Measurements from ENCODE around the gene LCOR.

The LCOR gene

GRCh38 chr10:96955794-96956193 is 123.7 kb downstream of the LCOR start:
- TF ChIP-seq CTCF (IDR thresholded peaks at IDR 0.05; ENCODE audit: low read depth, low read length) (no peak), MYC (IDR thresholded peaks at IDR 0.05; ENCODE audit: low read depth, low read length) (no peak), MAX (IDR thresholded peaks at IDR 0.05; ENCODE audit: low read depth, low read length) (no peak), POLR2A (IDR thresholded peaks at IDR 0.05; ENCODE audit: extremely low read depth, insufficient read length) (no peak)
- DNase-seq (ENCODE audit: low read depth), result no peak
- H3K4me3 ChIP-seq (ENCODE audit: low read depth, low read length), result no peak overlapping the region

- H3K4me3 ChIP-seq (ENCODE audit: low read depth, low read length), result no peak overlapping the region
- no peak for DNase-seq (ENCODE audit: low read depth)
- TF ChIP-seq POLR2A (IDR thresholded peaks at IDR 0.05; ENCODE audit: extremely low read depth, insufficient read length) (no peak), CTCF (IDR thresholded peaks at IDR 0.05; ENCODE audit: low read depth, low read length) (no peak), MAX (IDR thresholded peaks at IDR 0.05; ENCODE audit: low read depth, low read length) (no peak), MYC (IDR thresholded peaks at IDR 0.05; ENCODE audit: low read depth, low read length) (no peak)
These were observed 126.0 kb downstream of the LCOR start for GRCh38 chr10:96958071-96958470.

GRCh38 chr10:96959733-96960132 is 127.6 kb downstream of the LCOR start:
- no peak for DNase-seq (ENCODE audit: low read depth)
- no peak overlapping the region for H3K4me3 ChIP-seq (ENCODE audit: low read depth, low read length)
- TF ChIP-seq MAX (IDR thresholded peaks at IDR 0.05; ENCODE audit: low read depth, low read length) (no peak), MYC (IDR thresholded peaks at IDR 0.05; ENCODE audit: low read depth, low read length) (no peak), CTCF (IDR thresholded peaks at IDR 0.05; ENCODE audit: low read depth, low read length) (no peak), POLR2A (IDR thresholded peaks at IDR 0.05; ENCODE audit: extremely low read depth, insufficient read length) (no peak)

GRCh38 chr10:96960872-96961271 is 128.8 kb downstream of the LCOR start:
- DNase-seq (ENCODE audit: low read depth), result no peak
- no peak overlapping the region for H3K4me3 ChIP-seq (ENCODE audit: low read depth, low read length)
- TF ChIP-seq CTCF (IDR thresholded peaks at IDR 0.05; ENCODE audit: low read depth, low read length) (no peak), MYC (IDR thresholded peaks at IDR 0.05; ENCODE audit: low read depth, low read length) (no peak), POLR2A (IDR thresholded peaks at IDR 0.05; ENCODE audit: extremely low read depth, insufficient read length) (no peak), MAX (IDR thresholded peaks at IDR 0.05; ENCODE audit: low read depth, low read length) (no peak)

- no peak overlapping the region for H3K4me3 ChIP-seq (ENCODE audit: low read depth, low read length)
- no peak for TF ChIP-seq CTCF (IDR thresholded peaks at IDR 0.05; ENCODE audit: low read depth, low read length)
- DNase-seq (ENCODE audit: low read depth), result no peak
These were observed 132.0 kb downstream of the LCOR start for GRCh38 chr10:96964131-96964530.

- no peak overlapping the region for H3K4me3 ChIP-seq (ENCODE audit: low read depth, low read length)
- TF ChIP-seq CTCF (IDR thresholded peaks at IDR 0.05; ENCODE audit: low read depth, low read length) (no peak), POLR2A (IDR thresholded peaks at IDR 0.05; ENCODE audit: extremely low read depth, insufficient read length) (no peak), MYC (IDR thresholded peaks at IDR 0.05; ENCODE audit: low read depth, low read length) (no peak), MAX (IDR thresholded peaks at IDR 0.05; ENCODE audit: low read depth, low read length) (no peak)
- no peak for DNase-seq (ENCODE audit: low read depth)
These were observed 135.7 kb downstream of the LCOR start for GRCh38 chr10:96967847-96968246.

All from NB4 (cell line).